A549 treated with CpdA at 1 μM for 4 hours (cell line): ENCODE measurements around the gene HACD3. TPM values are rescaled to one million over a fixed set of nuclear protein-coding genes. Genes with fewer than 3 reads are reported as not detected.

Experiments
- total RNA-seq: library from RNA; stranded (reverse); fragments of 200-300 nt; extraction: Qiagen RNA extraction; gene quantifications from 5 replicates; pipeline ENCODE4 v1.2.3, GENCODE V29; 2022; ENCODE audit warnings: low read depth

HACD3 gene, protein sequence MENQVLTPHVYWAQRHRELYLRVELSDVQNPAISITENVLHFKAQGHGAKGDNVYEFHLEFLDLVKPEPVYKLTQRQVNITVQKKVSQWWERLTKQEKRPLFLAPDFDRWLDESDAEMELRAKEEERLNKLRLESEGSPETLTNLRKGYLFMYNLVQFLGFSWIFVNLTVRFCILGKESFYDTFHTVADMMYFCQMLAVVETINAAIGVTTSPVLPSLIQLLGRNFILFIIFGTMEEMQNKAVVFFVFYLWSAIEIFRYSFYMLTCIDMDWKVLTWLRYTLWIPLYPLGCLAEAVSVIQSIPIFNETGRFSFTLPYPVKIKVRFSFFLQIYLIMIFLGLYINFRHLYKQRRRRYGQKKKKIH
- 134 to 147 TPM (median 145 TPM) in 5 replicates for total RNA-seq

DNA sequence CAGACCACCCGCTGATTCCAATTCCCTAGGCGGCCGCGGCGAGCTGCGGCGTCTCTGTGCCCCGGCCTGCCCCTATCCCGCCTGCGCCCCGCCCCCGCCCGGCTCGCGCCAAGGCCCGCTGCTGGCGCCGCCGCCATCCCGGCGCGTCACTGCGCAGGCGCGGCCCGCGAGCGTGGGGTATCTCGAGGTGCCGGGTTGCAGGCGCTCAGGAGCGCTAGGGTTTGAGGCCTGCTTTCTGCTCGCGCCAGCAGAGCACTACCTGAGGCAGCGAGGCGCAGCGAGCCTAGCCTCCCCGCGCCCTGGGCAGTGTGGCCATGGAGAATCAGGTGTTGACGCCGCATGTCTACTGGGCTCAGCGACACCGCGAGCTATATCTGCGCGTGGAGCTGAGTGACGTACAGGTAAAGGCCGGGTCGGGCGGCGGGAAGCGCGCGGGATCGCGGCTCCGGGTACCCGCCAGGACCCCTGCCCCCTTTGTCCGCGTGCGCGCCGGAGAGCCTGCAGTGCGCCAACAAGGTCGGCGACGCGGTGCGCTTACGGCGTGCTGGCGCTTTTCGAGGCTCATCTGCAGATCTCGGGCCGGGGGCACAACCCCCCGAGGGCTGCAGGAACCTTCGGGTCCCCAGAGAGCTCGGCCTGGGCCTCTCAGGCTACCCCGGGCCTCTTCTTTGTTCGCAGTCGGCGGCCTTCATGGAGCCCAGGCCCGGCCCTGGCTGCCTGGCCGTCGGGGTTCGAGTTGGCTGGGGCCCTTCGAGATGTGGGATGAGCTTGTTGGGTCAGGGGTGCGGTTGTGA, at the start of gene HACD3:
HACD3 (plus strand) TSS at position 146 of the 794 bp plus-strand sequence; CDS start at position 315, 169 bp downstream.

DNA sequence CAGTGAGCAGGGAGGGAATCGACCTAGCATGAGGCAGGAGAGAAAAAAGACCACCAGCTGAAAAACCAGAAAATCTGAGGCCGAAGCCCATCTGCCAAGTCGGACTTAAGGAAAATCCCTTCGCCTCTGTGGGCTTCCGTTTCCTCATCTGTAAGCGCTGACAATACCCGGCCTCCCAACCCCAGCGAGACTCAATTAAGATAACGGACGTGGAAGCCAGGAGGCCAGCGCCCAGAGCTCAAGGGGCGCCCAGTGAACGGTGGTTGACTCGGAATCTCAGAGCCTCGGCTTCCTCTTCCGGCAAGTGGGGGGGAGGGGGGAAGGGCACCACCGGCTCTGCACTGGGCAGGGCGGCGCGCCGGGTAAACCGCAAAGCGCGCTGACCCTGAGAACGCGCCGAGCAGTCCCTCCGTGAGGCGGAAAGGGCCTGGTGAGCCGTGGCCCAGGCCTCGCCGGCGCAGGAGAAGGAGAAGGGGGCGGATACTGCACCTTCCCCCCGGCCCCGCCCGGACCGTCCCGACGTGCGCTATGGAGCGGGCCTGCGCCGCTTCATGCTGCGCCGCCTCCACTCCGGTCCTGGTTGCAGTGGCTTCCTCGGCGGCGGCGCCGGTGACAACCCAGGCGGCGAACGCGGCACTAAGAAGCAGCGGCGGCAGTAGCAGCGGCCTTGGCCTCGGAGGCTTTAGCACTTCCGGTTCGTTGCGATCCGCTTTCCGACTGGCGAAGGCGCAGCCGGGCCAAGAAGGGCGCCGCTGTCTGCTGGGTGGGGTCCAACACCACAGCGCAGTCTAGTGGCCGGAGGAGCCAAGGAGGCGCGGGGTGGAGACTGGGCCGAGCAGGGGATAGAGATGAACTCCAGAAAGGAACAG, 13.0 kb upstream of the HACD3 start, which contains the start of gene DPP8:
DPP8 (minus strand) TSS at position 693 of the 869 bp plus-strand sequence. CDS start 5,136 bp downstream, outside the sequence.

DNA sequence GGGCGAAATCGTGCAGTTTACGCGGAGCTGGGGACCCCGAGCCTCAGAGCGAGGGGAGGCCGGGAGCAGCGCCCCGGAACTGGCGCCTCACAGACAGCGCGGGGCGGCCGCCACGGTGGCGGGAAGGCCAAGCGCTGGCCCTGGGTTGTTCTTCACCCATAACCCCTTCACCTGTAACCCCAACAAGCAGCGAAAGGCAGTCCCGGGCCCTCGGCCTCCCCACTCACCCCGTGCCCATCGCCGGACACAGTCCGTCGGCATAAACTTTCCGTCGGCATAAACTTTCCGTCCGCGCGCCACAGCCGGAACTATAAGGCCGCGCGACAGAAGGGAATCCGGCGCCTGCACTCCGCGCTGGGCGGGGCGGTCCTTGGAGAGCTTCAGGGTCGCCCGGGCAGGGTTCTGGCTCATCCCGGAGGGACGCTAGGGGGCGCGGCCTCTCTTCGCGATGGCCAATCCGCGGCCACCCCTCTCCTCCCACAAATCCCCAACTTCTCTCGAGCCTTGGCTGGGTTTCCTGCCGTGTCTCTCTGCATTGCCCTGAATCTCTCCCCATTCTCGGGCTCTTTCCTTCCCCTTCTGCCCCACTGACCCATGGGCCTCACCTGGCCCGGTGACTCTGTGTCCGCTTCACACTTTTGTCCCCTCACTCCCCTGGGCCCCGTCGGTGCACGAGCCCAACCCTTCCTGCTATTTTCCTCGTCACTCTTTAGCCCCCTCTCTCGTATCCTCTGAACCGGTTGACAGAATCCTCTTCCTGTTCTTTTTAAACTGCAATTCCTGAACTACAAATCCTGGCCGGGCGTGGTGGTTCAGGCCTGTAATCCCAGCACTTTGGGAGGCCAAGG, 80.8 kb downstream of the HACD3 start, which contains the start of gene INTS14:
INTS14 (minus strand) TSS at position 261 of the 848 bp plus-strand sequence. CDS start 3,751 bp downstream, outside the sequence.

DNA sequence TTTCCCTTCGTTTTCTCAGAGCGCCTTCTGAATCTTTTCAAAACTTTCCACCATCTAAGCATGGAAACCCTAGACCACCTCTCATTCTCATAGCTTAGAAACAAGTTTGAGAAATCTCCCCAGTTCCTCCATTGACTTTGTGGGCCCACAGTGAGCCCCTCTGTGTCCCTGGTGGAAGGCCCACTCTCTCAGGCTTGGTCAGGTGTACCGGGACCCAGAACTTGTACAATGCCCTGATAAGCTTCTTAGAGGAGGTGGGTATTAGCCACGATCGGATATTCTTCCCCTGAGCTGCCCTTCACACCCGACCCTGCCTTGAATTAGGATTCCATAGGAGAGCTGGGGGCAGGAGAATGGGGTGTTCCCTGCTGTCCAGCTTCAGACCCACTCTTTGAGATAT, 91.4 kb downstream of the HACD3 start, which contains the start of gene SLC24A1:
SLC24A1 (plus strand) TSS at position 301 of the 400 bp plus-strand sequence. CDS start 2,143 bp downstream, outside the sequence.

Other genes with a start within 250 kb of the HACD3 start
- gene PARP16, start 243.6 kb upstream of the HACD3 start, total RNA-seq = 9.1 to 11.3 TPM (median 10.5 TPM) in 5 replicates
- not detected in 5 replicates for gene RNU5A-1, start 234.4 kb upstream of the HACD3 start, total RNA-seq
- not detected in 5 replicates for gene RNU5B-1, start 225.8 kb upstream of the HACD3 start, total RNA-seq
- 0.07 to 0.09 TPM (median 0.08 TPM) in 5 replicates for gene IGDCC3, start 152.5 kb upstream of the HACD3 start, total RNA-seq
- gene IGDCC4, start 107.5 kb upstream of the HACD3 start, total RNA-seq = 2.4 to 3.8 TPM (median 2.7 TPM) in 5 replicates
- gene DPP8, start 12.8 kb upstream of the HACD3 start, total RNA-seq = 22.6 to 30.1 TPM (median 24.6 TPM) in 5 replicates
- 43.6 to 50.1 TPM (median 45.0 TPM) in 5 replicates for gene INTS14, start 80.7 kb downstream of the HACD3 start, total RNA-seq
- 2.2 to 5.1 TPM (median 4.0 TPM) in 5 replicates for gene SLC24A1, start 91.5 kb downstream of the HACD3 start, total RNA-seq